H9 (cell line): ENCODE measurements around the gene TFEB. TPM values are rescaled to one million over a fixed set of nuclear protein-coding genes. Genes with fewer than 3 reads are reported as not detected.
A peak's percentile ranks its signal among the peaks of the same experiment; 100 is the strongest.

Experiments
- DNase-seq: peaks from one replicate; pipeline ENCODE4 v3.0.0-alpha.2; 2017
- H2AFZ ChIP-seq: one replicate; pipeline ENCODE4 v1.6.1; 2013; ENCODE audit warnings: mild to moderate bottlenecking, low read length, control low read depth, moderate library complexity
- H2AK5ac ChIP-seq: 2 replicates; pipeline ENCODE4 v1.6.1; 2013; ENCODE audit warnings: low read length, control low read depth, mixed read lengths; ENCODE audit not compliant: insufficient read length
- H2BK120ac ChIP-seq: one replicate; pipeline ENCODE4 v1.6.1; 2013; ENCODE audit warnings: low read depth, mild to moderate bottlenecking, low read length, control low read depth, inconsistent platforms; ENCODE audit not compliant: poor library complexity, severe bottlenecking
- H2BK12ac ChIP-seq: 2 replicates; pipeline ENCODE4 v1.6.1; 2013; ENCODE audit warnings: low read length, control low read depth, mixed read lengths, low read depth; ENCODE audit not compliant: insufficient read length
- H2BK15ac ChIP-seq: 2 replicates; pipeline ENCODE4 v1.6.1; 2013; ENCODE audit warnings: low read depth, low read length, control low read depth
- H2BK20ac ChIP-seq: one replicate; pipeline ENCODE4 v1.6.1; 2013; ENCODE audit warnings: low read depth, mild to moderate bottlenecking, low read length, control low read depth, inconsistent platforms; ENCODE audit not compliant: poor library complexity, severe bottlenecking
- H2BK5ac ChIP-seq: 2 replicates; pipeline ENCODE4 v1.6.1; 2013; ENCODE audit warnings: low read length, control low read depth, mixed read lengths; ENCODE audit not compliant: insufficient read length
- H3K14ac ChIP-seq: 2 replicates; pipeline ENCODE4 v1.6.1; 2013; ENCODE audit warnings: low read length, control low read depth; ENCODE audit not compliant: insufficient read depth
- H3K18ac ChIP-seq: 2 replicates; pipeline ENCODE4 v1.6.1; 2013; ENCODE audit warnings: low read depth, mild to moderate bottlenecking, mixed read lengths, low read length, control low read depth; ENCODE audit not compliant: insufficient read length
- H3K23ac ChIP-seq: 2 replicates; pipeline ENCODE4 v1.6.1; 2013; ENCODE audit warnings: low read length, control low read depth, mixed read lengths, low read depth; ENCODE audit not compliant: insufficient read length
- H3K23me2 ChIP-seq: 2 replicates; pipeline ENCODE4 v1.6.1; 2013; ENCODE audit warnings: low read depth, mild to moderate bottlenecking, mixed read lengths, low read length, control low read depth; ENCODE audit not compliant: insufficient read length, poor library complexity, severe bottlenecking
- H3K27ac ChIP-seq: 2 replicates; pipeline ENCODE4 v1.5.1; 2013; ENCODE audit warnings: low read length, control low read depth, mixed read lengths, low read depth; ENCODE audit not compliant: insufficient read length
- H3K27me3 ChIP-seq: 2 replicates; pipeline ENCODE4 v1.6.1; 2013; ENCODE audit warnings: low read length, control low read depth, inconsistent platforms; ENCODE audit not compliant: insufficient read depth
- H3K4ac ChIP-seq: 2 replicates; pipeline ENCODE4 v1.6.1; 2013; ENCODE audit warnings: low read depth, mild to moderate bottlenecking, control low read depth, inconsistent platforms, low read length, moderate library complexity
- H3K4me1 ChIP-seq: 2 replicates; pipeline ENCODE4 v1.6.1; 2013; ENCODE audit warnings: low read length, control low read depth, inconsistent platforms; ENCODE audit not compliant: insufficient read depth
- H3K4me2 ChIP-seq: 2 replicates; pipeline ENCODE4 v1.6.1; 2013; ENCODE audit warnings: low read length, control low read depth, mixed read lengths; ENCODE audit not compliant: insufficient read length, insufficient read depth
- H3K56ac ChIP-seq: 2 replicates; pipeline ENCODE4 v1.6.1; 2013; ENCODE audit warnings: low read depth, mild to moderate bottlenecking, mixed read lengths, low read length, control low read depth; ENCODE audit not compliant: insufficient read length
- H3K79me1 ChIP-seq: 2 replicates; pipeline ENCODE4 v1.6.1; 2013; ENCODE audit warnings: low read depth, mild to moderate bottlenecking, moderate library complexity, low read length, control low read depth, inconsistent platforms; ENCODE audit not compliant: insufficient read depth, poor library complexity, severe bottlenecking
- H3K79me2 ChIP-seq: 2 replicates; pipeline ENCODE4 v1.6.1; 2013; ENCODE audit warnings: low read length, control low read depth, inconsistent platforms; ENCODE audit not compliant: insufficient read depth
- H3K9ac ChIP-seq: 2 replicates; pipeline ENCODE4 v1.6.1; 2013; ENCODE audit warnings: low read length, control low read depth, mixed read lengths; ENCODE audit not compliant: insufficient read length; ENCODE audit errors: extremely low read depth
- H3K9me3 ChIP-seq: one replicate; pipeline ENCODE4 v1.6.1; 2013; ENCODE audit warnings: low read depth, low read length, inconsistent platforms; ENCODE audit not compliant: control insufficient read depth
- H3T11ph ChIP-seq: one replicate; pipeline ENCODE4 v1.6.1; 2013; ENCODE audit warnings: mild to moderate bottlenecking, low read length, control low read depth, inconsistent platforms
- H4K20me1 ChIP-seq: one replicate; pipeline ENCODE4 v1.6.1; 2013; ENCODE audit not compliant: control insufficient read depth, insufficient read length, insufficient read depth
- H4K5ac ChIP-seq: 2 replicates; pipeline ENCODE4 v1.6.1; 2013; ENCODE audit warnings: low read depth, mild to moderate bottlenecking, mixed read lengths, low read length, control low read depth; ENCODE audit not compliant: insufficient read length
- H4K8ac ChIP-seq: replicated peaks from 2 replicates; pipeline ENCODE4 v1.6.1; 2013; ENCODE audit warnings: low read length, control low read depth, mixed read lengths, low read depth; ENCODE audit not compliant: insufficient read length
- H4K91ac ChIP-seq: 2 replicates; pipeline ENCODE4 v1.6.1; 2013; ENCODE audit warnings: low read depth, mild to moderate bottlenecking, moderate library complexity, mixed read lengths, low read length, control low read depth; ENCODE audit not compliant: insufficient read length
- H3K27ac Mint-ChIP-seq, 3 experiments: 2 replicates in 2 of 3; 3 replicates in 1 of 3; pipeline ENCODE4 v1.8.0; 2020 to 2021; ENCODE audit warnings: mixed read lengths in 3 of 3, mild to moderate bottlenecking in 1 of 3, moderate library complexity in 1 of 3
- H3K27me3 Mint-ChIP-seq: 2 replicates; pipeline ENCODE4 v1.8.0; 2021; ENCODE audit warnings: low read depth, mild to moderate bottlenecking, moderate library complexity, mixed read lengths
- H3K36me3 Mint-ChIP-seq, 3 experiments: 2 replicates in 2 of 3; 3 replicates in 1 of 3; pipeline ENCODE4 v1.8.0; 2020 to 2021; ENCODE audit warnings: low read depth in 3 of 3, mixed read lengths in 3 of 3; ENCODE audit not compliant: insufficient read depth in 1 of 3
- H3K4me1 Mint-ChIP-seq, 2 experiments: 2 replicates each; pipeline ENCODE4 v1.8.0; 2020; ENCODE audit warnings: mixed read lengths in 2 of 2
- H3K4me3 Mint-ChIP-seq, 2 experiments: 2 replicates in 1 of 2; 3 replicates in 1 of 2; pipeline ENCODE4 v1.8.0; 2020 to 2021; ENCODE audit warnings: mild to moderate bottlenecking in 2 of 2, mixed read lengths in 2 of 2, moderate library complexity in 1 of 2
- H3K9me3 Mint-ChIP-seq, 2 experiments: 2 replicates in 1 of 2; 3 replicates in 1 of 2; pipeline ENCODE4 v1.8.0; 2020; ENCODE audit warnings: mild to moderate bottlenecking in 2 of 2, mixed read lengths in 2 of 2, moderate library complexity in 1 of 2
- total RNA-seq: library from RNA; stranded (reverse); gene quantifications from 2 replicates; pipeline ENCODE4 v1.2.1, GENCODE V29; 2021
- TF ChIP-seq, protein P1 (sequence below): fragments of 200-600 bp; sonication (generic); conservative IDR thresholded peaks from 3 replicates; pipeline ENCODE4 v1.8.0; 2021; ENCODE audit warnings: antibody characterized with exemption, mild to moderate bottlenecking

TFEB gene
- total RNA-seq, 1 experiment from 2014 or later = 1.2 TPM

DNA sequence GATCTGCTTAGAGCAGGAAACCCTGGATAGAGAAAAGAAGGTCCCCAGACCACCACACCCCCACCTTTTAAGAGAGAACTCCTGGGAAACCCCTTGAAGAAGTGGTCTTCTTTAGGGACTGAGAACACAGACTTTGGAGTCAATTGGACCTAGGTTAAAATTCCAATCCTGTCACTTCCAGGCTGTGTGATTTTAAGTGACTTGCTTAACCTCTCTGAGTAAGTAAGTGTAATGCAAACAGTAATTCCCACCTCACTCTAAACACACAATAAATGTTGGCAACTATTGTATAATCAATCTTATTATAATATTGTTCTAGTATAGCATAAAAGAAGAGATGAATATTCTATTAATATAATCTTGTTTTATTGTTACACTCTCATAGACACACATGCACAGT lies 3.3 kb downstream of the TFEB start:
- TF ChIP-seq, protein P1, sequence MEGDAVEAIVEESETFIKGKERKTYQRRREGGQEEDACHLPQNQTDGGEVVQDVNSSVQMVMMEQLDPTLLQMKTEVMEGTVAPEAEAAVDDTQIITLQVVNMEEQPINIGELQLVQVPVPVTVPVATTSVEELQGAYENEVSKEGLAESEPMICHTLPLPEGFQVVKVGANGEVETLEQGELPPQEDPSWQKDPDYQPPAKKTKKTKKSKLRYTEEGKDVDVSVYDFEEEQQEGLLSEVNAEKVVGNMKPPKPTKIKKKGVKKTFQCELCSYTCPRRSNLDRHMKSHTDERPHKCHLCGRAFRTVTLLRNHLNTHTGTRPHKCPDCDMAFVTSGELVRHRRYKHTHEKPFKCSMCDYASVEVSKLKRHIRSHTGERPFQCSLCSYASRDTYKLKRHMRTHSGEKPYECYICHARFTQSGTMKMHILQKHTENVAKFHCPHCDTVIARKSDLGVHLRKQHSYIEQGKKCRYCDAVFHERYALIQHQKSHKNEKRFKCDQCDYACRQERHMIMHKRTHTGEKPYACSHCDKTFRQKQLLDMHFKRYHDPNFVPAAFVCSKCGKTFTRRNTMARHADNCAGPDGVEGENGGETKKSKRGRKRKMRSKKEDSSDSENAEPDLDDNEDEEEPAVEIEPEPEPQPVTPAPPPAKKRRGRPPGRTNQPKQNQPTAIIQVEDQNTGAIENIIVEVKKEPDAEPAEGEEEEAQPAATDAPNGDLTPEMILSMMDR = no peak
- no peak overlapping the region for H2BK15ac ChIP-seq
- H2BK5ac ChIP-seq = no peak overlapping the region
- no peaks in the 10 kb centered on the region for H3K27me3 ChIP-seq
- H2AFZ ChIP-seq = no peak overlapping the region
- H3K9me3 Mint-ChIP-seq = no peaks in the 10 kb centered on the region; a peak in 1 of 5 replicates
- no peak overlapping the region for H3K4me2 ChIP-seq
- H3K27me3 Mint-ChIP-seq = peaks cover 32% of the 10 kb centered on the region
- H3K23me2 ChIP-seq = peaks cover 12% of the 10 kb centered on the region
- no peak overlapping the region for H3K18ac ChIP-seq
- no peak overlapping the region for H3K27ac ChIP-seq
- H3K4me1 ChIP-seq = peaks cover 11% of the 10 kb centered on the region; the same call in 1 of the 2 replicates
- H3T11ph ChIP-seq = no peak overlapping the region
- no peak overlapping the region for H2BK120ac ChIP-seq
- no peak overlapping the region for H3K27ac Mint-ChIP-seq
- no peak overlapping the region for H3K14ac ChIP-seq
- H2BK12ac ChIP-seq = no peak overlapping the region
- no peak overlapping the region for H4K91ac ChIP-seq
- H4K8ac ChIP-seq = no peak overlapping the region
- no peaks in the 10 kb centered on the region for H3K79me1 ChIP-seq
- peak overlapping the region in 1 of 2 experiments; percentile 93; a peak in 2 of 5 replicates for H3K4me3 Mint-ChIP-seq
- H3K23ac ChIP-seq = no peak overlapping the region
- peaks cover 55 to 57% of the 10 kb centered on the region in 2 experiments for H3K4me1 Mint-ChIP-seq
- H3K4ac ChIP-seq = no peak overlapping the region
- DNase-seq = no peak
- H3K36me3 Mint-ChIP-seq = no peaks in the 10 kb centered on the region
- H3K56ac ChIP-seq = no peak overlapping the region
- no peak overlapping the region for H4K5ac ChIP-seq
- H2AK5ac ChIP-seq = no peak overlapping the region
- no peak overlapping the region for H3K9ac ChIP-seq
- no peaks in the 10 kb centered on the region for H4K20me1 ChIP-seq
- H3K79me2 ChIP-seq = no peaks in the 10 kb centered on the region
- no peak overlapping the region for H2BK20ac ChIP-seq
- H3K9me3 ChIP-seq = no peaks in the 10 kb centered on the region
